DOHH2 (cell line): Measurements from ENCODE around the gene C10orf105.

ENCODE experiments used
- EZH2phosphoT487 ChIP-seq: fragments of 200-600 bp; sonication (generic); IDR thresholded peaks from 2 replicates; pipeline ENCODE4 v1.6.1; 2017; ENCODE audit warnings: borderline replicate concordance, mild to moderate bottlenecking, antibody characterized with exemption, low read length, moderate library complexity, mixed read lengths
- TF ChIP-seq, protein P1 (sequence below): fragments of 200-600 bp; sonication (generic); IDR thresholded peaks from one replicate; pipeline ENCODE4 v1.5.1; 2014; ENCODE audit warnings: antibody characterized with exemption, mild to moderate bottlenecking, low read depth, low read length; ENCODE audit not compliant: poor library complexity, severe bottlenecking

DNA sequence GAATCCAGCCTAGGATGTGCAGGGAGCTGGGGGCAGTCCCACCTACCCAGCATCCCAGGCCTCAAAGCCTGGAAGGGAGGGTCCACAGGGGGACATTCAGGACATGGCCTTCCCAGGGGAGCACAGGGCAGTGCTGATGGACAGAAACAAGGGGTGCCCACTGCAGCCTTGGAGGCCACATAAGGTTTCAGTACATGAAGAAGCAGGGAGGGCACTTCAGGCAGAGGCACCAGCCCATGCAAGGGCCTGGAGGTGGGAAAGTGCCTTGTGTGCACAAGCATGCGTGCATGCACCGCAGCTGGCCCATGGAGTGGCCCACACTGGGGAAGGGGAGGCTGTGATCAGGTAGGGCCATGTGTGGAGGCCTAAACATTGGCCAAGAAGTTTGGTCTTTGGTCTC, 9.1 kb downstream of the C10orf105 start:
- TF ChIP-seq, protein P1, sequence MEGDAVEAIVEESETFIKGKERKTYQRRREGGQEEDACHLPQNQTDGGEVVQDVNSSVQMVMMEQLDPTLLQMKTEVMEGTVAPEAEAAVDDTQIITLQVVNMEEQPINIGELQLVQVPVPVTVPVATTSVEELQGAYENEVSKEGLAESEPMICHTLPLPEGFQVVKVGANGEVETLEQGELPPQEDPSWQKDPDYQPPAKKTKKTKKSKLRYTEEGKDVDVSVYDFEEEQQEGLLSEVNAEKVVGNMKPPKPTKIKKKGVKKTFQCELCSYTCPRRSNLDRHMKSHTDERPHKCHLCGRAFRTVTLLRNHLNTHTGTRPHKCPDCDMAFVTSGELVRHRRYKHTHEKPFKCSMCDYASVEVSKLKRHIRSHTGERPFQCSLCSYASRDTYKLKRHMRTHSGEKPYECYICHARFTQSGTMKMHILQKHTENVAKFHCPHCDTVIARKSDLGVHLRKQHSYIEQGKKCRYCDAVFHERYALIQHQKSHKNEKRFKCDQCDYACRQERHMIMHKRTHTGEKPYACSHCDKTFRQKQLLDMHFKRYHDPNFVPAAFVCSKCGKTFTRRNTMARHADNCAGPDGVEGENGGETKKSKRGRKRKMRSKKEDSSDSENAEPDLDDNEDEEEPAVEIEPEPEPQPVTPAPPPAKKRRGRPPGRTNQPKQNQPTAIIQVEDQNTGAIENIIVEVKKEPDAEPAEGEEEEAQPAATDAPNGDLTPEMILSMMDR = no peak
- no peak for TF ChIP-seq EZH2phosphoT487
